Measurements from ENCODE around the gene ZDHHC13.

ZDHHC13 gene

GRCh38 chr11:19107125-19107524 is 9.8 kb upstream of the ZDHHC13 start:
- no peak for DNase-seq (ENCODE audit: low spot score)
- in situ Hi-C loops (cut with MboI; ENCODE audit: low sequenced_read_pairs, unreplicated experiment): no loop called here
- TF ChIP-seq, protein P1, sequence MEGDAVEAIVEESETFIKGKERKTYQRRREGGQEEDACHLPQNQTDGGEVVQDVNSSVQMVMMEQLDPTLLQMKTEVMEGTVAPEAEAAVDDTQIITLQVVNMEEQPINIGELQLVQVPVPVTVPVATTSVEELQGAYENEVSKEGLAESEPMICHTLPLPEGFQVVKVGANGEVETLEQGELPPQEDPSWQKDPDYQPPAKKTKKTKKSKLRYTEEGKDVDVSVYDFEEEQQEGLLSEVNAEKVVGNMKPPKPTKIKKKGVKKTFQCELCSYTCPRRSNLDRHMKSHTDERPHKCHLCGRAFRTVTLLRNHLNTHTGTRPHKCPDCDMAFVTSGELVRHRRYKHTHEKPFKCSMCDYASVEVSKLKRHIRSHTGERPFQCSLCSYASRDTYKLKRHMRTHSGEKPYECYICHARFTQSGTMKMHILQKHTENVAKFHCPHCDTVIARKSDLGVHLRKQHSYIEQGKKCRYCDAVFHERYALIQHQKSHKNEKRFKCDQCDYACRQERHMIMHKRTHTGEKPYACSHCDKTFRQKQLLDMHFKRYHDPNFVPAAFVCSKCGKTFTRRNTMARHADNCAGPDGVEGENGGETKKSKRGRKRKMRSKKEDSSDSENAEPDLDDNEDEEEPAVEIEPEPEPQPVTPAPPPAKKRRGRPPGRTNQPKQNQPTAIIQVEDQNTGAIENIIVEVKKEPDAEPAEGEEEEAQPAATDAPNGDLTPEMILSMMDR (IDR thresholded peaks at IDR 0.05; ENCODE audit: borderline replicate concordance, control extremely low read depth, extremely low read depth, insufficient read depth, missing control alignments): no peak

GRCh38 chr11:19110295-19110694 is 6.7 kb upstream of the ZDHHC13 start:
- in situ Hi-C loops (cut with MboI; ENCODE audit: low sequenced_read_pairs, unreplicated experiment): no loop called here
- TF ChIP-seq, protein P1 (IDR thresholded peaks at IDR 0.05; ENCODE audit: borderline replicate concordance, control extremely low read depth, extremely low read depth, insufficient read depth, missing control alignments): no peak
- DNase-seq (ENCODE audit: low spot score): no peak

GRCh38 chr11:19111809-19112208 is 5.2 kb upstream of the ZDHHC13 start:
- in situ Hi-C loops (cut with MboI; ENCODE audit: low sequenced_read_pairs, unreplicated experiment): no loop called here
- TF ChIP-seq, protein P1 (IDR thresholded peaks at IDR 0.05; ENCODE audit: borderline replicate concordance, control extremely low read depth, extremely low read depth, insufficient read depth, missing control alignments): no peak
- no peak for DNase-seq (ENCODE audit: low spot score)

DNA sequence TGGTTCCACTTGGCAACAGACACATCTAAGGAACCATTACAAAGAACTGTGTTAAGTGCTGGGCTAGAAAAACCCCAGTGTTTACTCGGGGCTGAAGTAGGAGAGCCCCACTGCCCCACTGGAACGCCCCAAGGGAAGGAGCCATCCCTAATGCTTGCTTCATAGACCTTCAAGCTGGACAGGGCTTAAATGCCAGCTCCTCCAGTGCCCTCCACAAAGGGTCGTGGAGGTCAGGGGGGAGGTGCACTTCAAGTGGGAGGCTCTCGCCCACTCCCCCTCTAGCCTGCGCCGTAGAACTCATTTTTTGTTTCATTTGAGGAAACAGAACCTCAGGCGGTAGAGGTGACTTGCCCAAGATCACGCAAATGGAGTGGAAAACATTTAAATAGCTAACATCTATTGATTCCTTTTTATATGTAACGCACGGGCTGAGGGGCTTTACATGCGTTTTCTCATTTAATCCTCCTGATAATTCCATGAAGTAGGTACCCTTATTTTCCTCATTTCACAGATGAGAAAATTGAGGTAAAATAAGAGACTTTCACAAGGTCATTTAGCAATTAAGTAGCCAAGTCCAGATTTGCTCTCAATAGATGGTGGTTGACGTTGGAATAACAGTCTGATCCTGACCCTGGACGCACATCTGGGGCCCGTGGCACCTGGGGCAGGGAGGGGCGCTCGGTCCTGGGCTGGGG is 545 bp upstream of the ZDHHC13 start:
- peak; percentile 45 for DNase-seq (ENCODE audit: low spot score)
- in situ Hi-C loops (cut with MboI; ENCODE audit: low sequenced_read_pairs, unreplicated experiment): no loop called here
- TF ChIP-seq, protein P1 (IDR thresholded peaks at IDR 0.05; ENCODE audit: borderline replicate concordance, control extremely low read depth, extremely low read depth, insufficient read depth, missing control alignments): no peak

GRCh38 chr11:19117760-19118097 is 761 bp downstream of the ZDHHC13 start:
- TF ChIP-seq, protein P1 (IDR thresholded peaks at IDR 0.05; ENCODE audit: borderline replicate concordance, control extremely low read depth, extremely low read depth, insufficient read depth, missing control alignments): no peak
- in situ Hi-C loops (cut with MboI; ENCODE audit: low sequenced_read_pairs, unreplicated experiment): no loop called here
- no peak for DNase-seq (ENCODE audit: low spot score)

- DNase-seq (ENCODE audit: low spot score): no peak
- TF ChIP-seq, protein P1 (IDR thresholded peaks at IDR 0.05; ENCODE audit: borderline replicate concordance, control extremely low read depth, extremely low read depth, insufficient read depth, missing control alignments): no peak
- in situ Hi-C loops (cut with MboI; ENCODE audit: low sequenced_read_pairs, unreplicated experiment): no loop called here
These were observed 4.7 kb downstream of the ZDHHC13 start for GRCh38 chr11:19121646-19122045.

All from GM13976 (cell line).